HG02970 (cell line): ENCODE measurements around the gene DAP.
"Not testable (repeated sequence)": the region's sequence is repeated elsewhere in the genome, so short reads cannot be mapped to it uniquely, and the experiment has no call there.

Experiments used
- ATAC-seq: cut with Tn5 transposase; IDR thresholded peaks from one replicate; pipeline ENCODE4 v1.9.1; 2021; ENCODE audit warnings: mild to moderate bottlenecking, moderate library complexity, moderate number of reproducible peaks; ENCODE audit not compliant: unreplicated experiment, low FRiP score

Gene DAP

GRCh38 chr5:10736354-10736753 lies 24.7 kb downstream of the DAP start:
- ATAC-seq: no peak

- peak; percentile 70 for ATAC-seq
Observed at GRCh38 chr5:10735569-10736276, 25.3 kb downstream of the DAP start.

GRCh38 chr5:10734832-10735523 lies 26.1 kb downstream of the DAP start:
- no peak for ATAC-seq

GRCh38 chr5:10734037-10734709 lies 26.9 kb downstream of the DAP start:
- no peak for ATAC-seq

GRCh38 chr5:10733426-10733825 lies 27.6 kb downstream of the DAP start:
- ATAC-seq: no peak

GRCh38 chr5:10731913-10732312 lies 29.1 kb downstream of the DAP start:
- ATAC-seq: no peak

- ATAC-seq: no peak
Observed at GRCh38 chr5:10730043-10730351, 31.0 kb downstream of the DAP start.

GRCh38 chr5:10729320-10730042 lies 31.6 kb downstream of the DAP start:
- no peak for ATAC-seq

GRCh38 chr5:10728679-10729078 lies 32.4 kb downstream of the DAP start:
- ATAC-seq: no peak

GRCh38 chr5:10727861-10728260 lies 33.2 kb downstream of the DAP start:
- no peak for ATAC-seq

- peak; percentile 59 for ATAC-seq
Observed at GRCh38 chr5:10726913-10727517, 34.0 kb downstream of the DAP start.

GRCh38 chr5:10726179-10726912 lies 34.7 kb downstream of the DAP start:
- ATAC-seq: no peak

- no peak for ATAC-seq
Observed at GRCh38 chr5:10725636-10726035, 35.4 kb downstream of the DAP start.

- ATAC-seq: no peak
Observed at GRCh38 chr5:10724781-10725507, 36.1 kb downstream of the DAP start.

- ATAC-seq: no peak
Observed at GRCh38 chr5:10723514-10723913, 37.5 kb downstream of the DAP start.

- not testable (repeated sequence) for ATAC-seq
Observed at GRCh38 chr5:10720766-10721165, 40.3 kb downstream of the DAP start.

GRCh38 chr5:10719965-10720364 lies 41.1 kb downstream of the DAP start:
- ATAC-seq: no peak

- ATAC-seq: not testable (repeated sequence)
Observed at GRCh38 chr5:10718617-10719016, 42.4 kb downstream of the DAP start.

GRCh38 chr5:10716825-10717224 lies 44.2 kb downstream of the DAP start:
- not testable (repeated sequence) for ATAC-seq
